ENCODE measurements around the gene ARHGAP21. TPM values are rescaled to one million over a fixed set of nuclear protein-coding genes. Genes with fewer than 3 reads are reported as not detected.
"Not testable (repeated sequence)": the region's sequence is repeated elsewhere in the genome, so short reads cannot be mapped to it uniquely, and the experiment has no call there.

Gene ARHGAP21
- total and polyA plus RNA-seq, 2 experiments from 2014 or later, result 24.0 to 88.2 TPM

DNA sequence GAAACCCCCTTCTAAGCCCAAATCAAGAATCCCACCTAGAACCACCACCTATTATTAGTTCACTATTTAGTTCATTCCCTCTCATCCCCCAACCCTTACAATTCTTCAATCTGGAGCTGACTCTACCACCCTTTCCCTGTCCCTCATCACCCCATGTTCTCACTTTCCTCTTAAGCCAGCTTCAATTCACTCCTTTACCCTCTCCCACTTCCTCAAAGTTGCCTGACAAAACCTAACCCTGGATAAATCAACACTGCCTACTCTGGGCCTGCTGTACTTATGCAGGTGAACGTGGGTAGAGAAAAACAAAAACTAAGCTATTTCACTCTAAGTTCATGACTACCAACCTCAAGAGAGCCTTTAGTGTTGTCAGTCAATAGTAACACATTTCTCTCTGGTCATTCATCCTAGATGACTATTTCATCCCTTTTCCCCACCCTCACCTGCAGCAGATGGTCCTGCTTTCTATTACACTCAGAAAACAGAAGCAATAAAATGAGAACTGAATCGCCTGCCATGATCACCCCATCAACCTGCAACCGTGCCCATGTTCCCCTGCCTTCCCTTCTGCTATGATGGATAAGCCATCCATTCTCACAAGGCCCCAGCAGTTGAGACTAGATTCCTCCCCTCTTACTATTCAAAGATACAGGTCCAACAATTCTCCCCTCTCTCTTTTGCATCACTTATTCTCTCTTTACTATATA is 52.6 kb downstream of the ARHGAP21 start:
- no peaks in the 10 kb centered on the region for H3K4me1 ChIP-seq (ENCODE audit: low read depth)
- DNase-seq (ENCODE audit: low read depth in 1 of 2, low spot score in 1 of 2), result no peak
- no peaks in the 10 kb centered on the region for H3K36me3 ChIP-seq
- TF ChIP-seq, protein P1, sequence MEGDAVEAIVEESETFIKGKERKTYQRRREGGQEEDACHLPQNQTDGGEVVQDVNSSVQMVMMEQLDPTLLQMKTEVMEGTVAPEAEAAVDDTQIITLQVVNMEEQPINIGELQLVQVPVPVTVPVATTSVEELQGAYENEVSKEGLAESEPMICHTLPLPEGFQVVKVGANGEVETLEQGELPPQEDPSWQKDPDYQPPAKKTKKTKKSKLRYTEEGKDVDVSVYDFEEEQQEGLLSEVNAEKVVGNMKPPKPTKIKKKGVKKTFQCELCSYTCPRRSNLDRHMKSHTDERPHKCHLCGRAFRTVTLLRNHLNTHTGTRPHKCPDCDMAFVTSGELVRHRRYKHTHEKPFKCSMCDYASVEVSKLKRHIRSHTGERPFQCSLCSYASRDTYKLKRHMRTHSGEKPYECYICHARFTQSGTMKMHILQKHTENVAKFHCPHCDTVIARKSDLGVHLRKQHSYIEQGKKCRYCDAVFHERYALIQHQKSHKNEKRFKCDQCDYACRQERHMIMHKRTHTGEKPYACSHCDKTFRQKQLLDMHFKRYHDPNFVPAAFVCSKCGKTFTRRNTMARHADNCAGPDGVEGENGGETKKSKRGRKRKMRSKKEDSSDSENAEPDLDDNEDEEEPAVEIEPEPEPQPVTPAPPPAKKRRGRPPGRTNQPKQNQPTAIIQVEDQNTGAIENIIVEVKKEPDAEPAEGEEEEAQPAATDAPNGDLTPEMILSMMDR (IDR thresholded peaks at IDR 0.05; ENCODE audit: low read depth, low read length), result no peak
- no peaks in the 10 kb centered on the region for H3K9me3 ChIP-seq (ENCODE audit: low read depth)
- no peak overlapping the region for H3K4me3 ChIP-seq
- H3K27me3 ChIP-seq, result no peaks in the 10 kb centered on the region
- H3K27ac ChIP-seq, result no peak overlapping the region

DNA sequence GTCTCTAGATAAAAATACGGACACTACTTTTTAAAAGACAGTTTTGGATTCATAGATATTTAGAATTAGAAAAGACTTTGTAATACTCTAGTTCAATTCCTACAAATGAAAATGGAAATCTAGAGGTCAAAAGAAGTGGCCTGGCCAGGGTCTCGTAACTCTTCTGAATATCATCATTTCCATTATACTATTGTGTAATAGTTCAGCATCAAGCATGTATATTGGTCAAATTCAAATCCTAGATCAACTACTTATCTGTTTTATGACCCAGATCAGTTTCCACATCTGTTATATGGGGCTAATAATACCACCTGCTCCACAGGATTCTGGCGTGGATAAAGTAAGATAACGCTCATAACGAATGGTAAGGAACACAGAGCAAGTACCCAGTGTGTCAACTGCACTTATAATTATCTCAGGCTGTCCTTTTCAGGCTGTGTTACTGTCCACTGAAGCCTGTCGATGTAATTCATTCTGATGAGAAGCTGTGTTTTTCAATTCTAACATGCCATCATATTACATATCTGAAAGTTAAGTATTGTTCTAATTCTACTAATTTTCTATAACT is 54.3 kb downstream of the ARHGAP21 start:
- DNase-seq (ENCODE audit: low read depth in 1 of 2, low spot score in 1 of 2), result no peak
- Histone ChIP-seq H3K4me3 (no peak overlapping the region), H3K9me3 (ENCODE audit: low read depth) (no peaks in the 10 kb centered on the region), H3K36me3 (no peaks in the 10 kb centered on the region), H3K27ac (no peak overlapping the region), H3K27me3 (no peaks in the 10 kb centered on the region), H3K4me1 (ENCODE audit: low read depth) (no peaks in the 10 kb centered on the region)
- TF ChIP-seq, protein P1 (IDR thresholded peaks at IDR 0.05; ENCODE audit: low read depth, low read length), result no peak

DNA sequence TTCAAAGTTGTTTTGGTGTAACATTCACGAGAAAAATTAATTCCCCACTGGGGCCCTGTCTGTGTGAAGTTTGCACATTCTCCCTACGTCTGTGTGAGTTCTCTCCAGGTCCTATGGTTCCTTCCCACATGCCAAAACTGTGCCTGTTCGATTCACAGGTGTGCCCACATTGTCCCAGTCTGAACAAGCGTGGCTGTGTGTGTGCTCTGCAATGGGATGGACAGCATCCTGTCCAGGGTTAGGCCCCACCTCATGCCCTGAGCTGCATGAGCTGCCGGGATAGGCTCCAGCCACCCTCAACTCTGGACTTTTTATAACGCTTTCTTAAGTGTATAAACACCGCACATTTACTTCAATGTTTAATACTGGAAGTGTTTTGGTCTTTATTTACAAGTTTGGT is 55.4 kb downstream of the ARHGAP21 start:
- Histone ChIP-seq H3K27me3 (no peaks in the 10 kb centered on the region), H3K4me1 (ENCODE audit: low read depth) (no peaks in the 10 kb centered on the region), H3K4me3 (no peak overlapping the region), H3K36me3 (no peaks in the 10 kb centered on the region), H3K27ac (no peak overlapping the region), H3K9me3 (ENCODE audit: low read depth) (no peaks in the 10 kb centered on the region)
- no peak for DNase-seq (ENCODE audit: low read depth in 1 of 2, low spot score in 1 of 2)
- TF ChIP-seq, protein P1 (IDR thresholded peaks at IDR 0.05; ENCODE audit: low read depth, low read length), result no peak

DNA sequence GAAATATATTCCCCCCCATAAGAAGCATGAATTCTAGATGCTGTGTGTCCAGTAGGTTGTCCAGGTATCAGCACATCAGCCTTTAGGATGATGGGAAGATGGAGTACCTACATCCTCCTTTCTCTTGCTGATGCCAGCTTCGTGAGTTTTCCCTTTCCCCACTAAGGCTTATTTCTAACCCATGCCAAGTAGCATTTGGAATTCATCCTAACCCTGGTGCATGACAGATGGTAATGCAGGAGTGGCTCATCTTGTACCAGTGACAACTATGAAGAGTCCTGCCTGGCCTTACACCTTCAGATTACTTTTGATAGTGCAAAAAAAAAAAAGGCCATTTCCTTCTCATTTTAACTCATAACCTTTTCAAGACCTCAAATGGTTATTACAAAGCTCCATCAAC is 58.7 kb downstream of the ARHGAP21 start:
- Histone ChIP-seq H3K4me3 (no peak overlapping the region), H3K27ac (no peak overlapping the region), H3K36me3 (no peaks in the 10 kb centered on the region), H3K27me3 (no peaks in the 10 kb centered on the region), H3K4me1 (ENCODE audit: low read depth) (no peaks in the 10 kb centered on the region), H3K9me3 (ENCODE audit: low read depth) (no peaks in the 10 kb centered on the region)
- no peak for DNase-seq (ENCODE audit: low read depth in 1 of 2, low spot score in 1 of 2)
- TF ChIP-seq, protein P1 (IDR thresholded peaks at IDR 0.05; ENCODE audit: low read depth, low read length), result no peak

DNA sequence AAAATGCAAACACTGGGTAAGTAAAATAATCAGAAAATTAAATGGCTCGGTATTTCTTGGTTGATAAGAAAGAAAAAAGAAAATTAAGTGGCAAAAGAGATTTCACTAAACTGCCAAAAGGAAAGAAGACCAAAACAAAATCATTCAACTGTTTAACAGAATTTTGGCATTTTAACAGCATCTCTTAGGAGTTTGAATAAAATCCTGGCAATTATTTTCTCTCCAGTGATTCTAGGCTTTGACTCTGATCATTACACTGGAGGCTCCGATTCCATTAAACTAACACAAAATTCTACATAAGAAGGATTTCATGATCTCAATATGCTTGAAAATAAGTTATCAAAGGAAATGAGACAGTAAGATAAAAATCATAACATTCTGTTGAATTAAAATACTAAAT is 62.3 kb downstream of the ARHGAP21 start:
- TF ChIP-seq, protein P1 (IDR thresholded peaks at IDR 0.05; ENCODE audit: low read depth, low read length), result no peak
- Histone ChIP-seq H3K4me3 (no peak overlapping the region), H3K9me3 (ENCODE audit: low read depth) (no peaks in the 10 kb centered on the region), H3K36me3 (no peaks in the 10 kb centered on the region), H3K27ac (no peak overlapping the region), H3K27me3 (no peaks in the 10 kb centered on the region), H3K4me1 (ENCODE audit: low read depth) (no peaks in the 10 kb centered on the region)
- DNase-seq (ENCODE audit: low read depth in 1 of 2, low spot score in 1 of 2), result no peak

DNA sequence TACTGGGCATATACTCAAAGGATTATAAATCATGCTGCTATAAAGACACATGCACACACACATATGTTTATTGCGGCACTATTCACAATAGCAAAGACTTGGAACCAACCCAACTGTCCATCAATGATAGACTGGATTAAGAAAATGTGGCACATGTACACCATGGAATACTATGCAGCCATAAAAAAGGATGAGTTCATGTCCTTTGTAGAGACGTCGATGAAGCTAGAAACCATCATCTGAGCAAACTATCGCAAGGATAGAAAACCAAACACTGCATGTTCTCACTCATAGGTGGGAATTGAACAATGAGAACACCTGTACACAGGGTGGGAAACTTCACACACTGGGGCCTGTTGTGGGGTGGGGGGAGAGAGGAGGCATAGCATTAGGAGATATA is 65.4 kb downstream of the ARHGAP21 start:
- not testable (repeated sequence) for H3K27ac ChIP-seq

DNA sequence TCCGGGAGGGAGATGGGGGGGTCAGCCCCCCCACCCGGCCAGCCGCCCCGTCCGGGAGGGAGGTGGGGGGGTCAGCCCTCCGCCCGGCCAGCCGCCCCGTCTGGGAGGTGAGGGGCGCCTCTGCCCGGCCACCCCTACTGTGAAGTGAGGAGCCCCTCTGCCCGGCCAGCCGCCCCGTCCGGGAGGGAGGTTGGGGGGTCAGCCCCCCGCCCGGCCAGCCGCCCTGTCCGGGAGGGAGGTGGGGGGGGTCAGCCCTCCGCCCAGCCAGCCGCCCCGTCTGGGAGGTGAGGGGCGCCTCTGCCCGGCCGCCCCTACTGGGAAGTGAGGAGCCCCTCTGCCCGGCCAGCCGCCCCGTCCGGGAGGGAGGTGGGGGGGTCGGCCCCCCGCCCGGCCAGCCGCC is 67.4 kb downstream of the ARHGAP21 start:
- H3K36me3 ChIP-seq; H3K4me1 ChIP-seq (ENCODE audit: low read depth); DNase-seq (ENCODE audit: low read depth in 1 of 2, low spot score in 1 of 2); H3K9me3 ChIP-seq (ENCODE audit: low read depth); H3K27ac ChIP-seq; H3K27me3 ChIP-seq; H3K4me3 ChIP-seq: not testable (repeated sequence)

More for the DNA sequence above, 65.4 kb downstream of the ARHGAP21 start:
- not testable (repeated sequence) for DNase-seq (ENCODE audit: low read depth in 1 of 2, low spot score in 1 of 2); H3K9me3 ChIP-seq (ENCODE audit: low read depth); H3K4me1 ChIP-seq (ENCODE audit: low read depth); H3K27me3 ChIP-seq; H3K36me3 ChIP-seq; H3K4me3 ChIP-seq
